ENCODE measurements around the gene HLA-DQB1. TPM values are rescaled to one million over a fixed set of nuclear protein-coding genes. Genes with fewer than 3 reads are reported as not detected.
"Not testable (repeated sequence)": the region's sequence is repeated elsewhere in the genome, so short reads cannot be mapped to it uniquely, and the experiment has no call there.

Gene HLA-DQB1
- total RNA-seq, 4 donors from 2014 or later: 0.14 to 1.9 (median 1.1) TPM; not detected in 1

DNA sequence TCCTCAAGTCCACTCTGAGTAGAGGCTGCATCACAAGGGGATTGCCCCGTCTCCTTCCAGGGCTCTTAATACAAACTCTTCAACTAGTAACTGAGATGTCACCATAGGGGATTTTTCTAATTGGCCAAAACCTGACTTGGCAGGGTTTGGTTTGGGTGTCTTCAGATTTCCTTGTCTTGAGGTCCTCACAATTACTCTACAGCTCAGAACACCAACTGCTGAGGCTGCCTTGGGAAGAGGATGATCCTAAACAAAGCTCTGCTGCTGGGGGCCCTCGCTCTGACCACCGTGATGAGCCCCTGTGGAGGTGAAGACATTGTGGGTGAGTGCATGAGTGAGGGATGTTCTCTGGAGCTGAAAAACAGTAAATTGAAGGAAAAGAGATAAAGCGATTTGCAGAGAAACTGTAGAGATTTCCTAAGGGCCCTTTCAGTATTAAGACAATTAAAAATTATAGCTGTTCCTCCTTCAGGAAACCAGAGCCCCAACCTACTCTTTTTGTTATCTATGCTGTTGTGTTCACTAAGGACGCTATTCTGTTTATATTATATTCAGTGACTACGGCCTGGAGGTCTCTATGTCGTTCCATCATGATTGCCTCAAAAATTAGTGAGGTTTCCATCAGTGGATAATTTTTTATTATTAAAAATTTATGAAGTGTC is 29.1 kb downstream of the HLA-DQB1 start, which contains the start of gene HLA-DQA1:
Gene HLA-DQA1 (plus strand): TSS at position 188 of the 662 bp plus-strand sequence. CDS start 53 bp downstream, at position 241.
- intact Hi-C loops (cut with DNase I; ENCODE audit: low total_unique reads): no loop called here
- in situ Hi-C loops (cut with MboI; ENCODE audit: low pct_ligation_motif_present in 1 of 4, low pct_unique_long_range_greater_than_20kb in 1 of 4, low sequenced_read_pairs in 3 of 4): loop anchor here in 2 of 4 donors (5.0 kb wide), 1 partner anchor 105 kb away; the partner anchor contains the start of gene HLA-DQA2 (in 2 of the 2)
- H3K27me3 ChIP-seq: no peaks in the 10 kb centered on the region
- DNase-seq: no peak
- H3K36me3 ChIP-seq: no peaks in the 10 kb centered on the region
- no peak within 1 kb of the TSS for H3K4me3 ChIP-seq
- H3K9me3 ChIP-seq: no peaks in the 10 kb centered on the region
- 26 to 29% methylated on average over 7 of the region's 7 CpGs for WGBS, 2 donors (ENCODE audit: low coverage in 1 of 2)
- no peaks in the 10 kb centered on the region for H3K4me1 ChIP-seq
- TF ChIP-seq POLR2A (IDR thresholded peaks at IDR 0.05) (peak; percentile 38), CTCF (IDR thresholded peaks at IDR 0.05) (no peak), POLR2AphosphoS5 (IDR thresholded peaks at IDR 0.05) (peak in 1 of 3 donors; percentile 60)
- no peak within 1 kb of the TSS for H3K27ac ChIP-seq

- no peak for DNase-seq
- Histone ChIP-seq H3K36me3 (no peaks in the 10 kb centered on the region), H3K4me1 (no peaks in the 10 kb centered on the region), H3K9me3 (no peaks in the 10 kb centered on the region), H3K4me3 (no peak overlapping the region), H3K27me3 (no peaks in the 10 kb centered on the region), H3K27ac (no peak overlapping the region)
- TF ChIP-seq POLR2A (IDR thresholded peaks at IDR 0.05) (no peak), CTCF (IDR thresholded peaks at IDR 0.05) (no peak), POLR2AphosphoS5 (IDR thresholded peaks at IDR 0.05) (no peak), EP300 (IDR thresholded peaks at IDR 0.05; ENCODE audit: low read depth) (no peak)
- WGBS, 2 donors (ENCODE audit: low coverage in 1 of 2): 32 to 83% methylated on average over 1 to 2 of the region's 2 CpGs
- in situ Hi-C loops (cut with MboI; ENCODE audit: low pct_ligation_motif_present in 1 of 4, low pct_unique_long_range_greater_than_20kb in 1 of 4, low sequenced_read_pairs in 3 of 4): loop anchor here in 2 of 4 donors (5.0 kb wide), 1 partner anchor 107 kb away; the partner anchor contains the start of gene HLA-DQA2 (in 2 of the 2)
- intact Hi-C loops (cut with DNase I; ENCODE audit: low total_unique reads): no loop called here
These were observed 30.8 kb downstream of the HLA-DQB1 start for GRCh38 chr6:32635526-32636123.

DNA sequence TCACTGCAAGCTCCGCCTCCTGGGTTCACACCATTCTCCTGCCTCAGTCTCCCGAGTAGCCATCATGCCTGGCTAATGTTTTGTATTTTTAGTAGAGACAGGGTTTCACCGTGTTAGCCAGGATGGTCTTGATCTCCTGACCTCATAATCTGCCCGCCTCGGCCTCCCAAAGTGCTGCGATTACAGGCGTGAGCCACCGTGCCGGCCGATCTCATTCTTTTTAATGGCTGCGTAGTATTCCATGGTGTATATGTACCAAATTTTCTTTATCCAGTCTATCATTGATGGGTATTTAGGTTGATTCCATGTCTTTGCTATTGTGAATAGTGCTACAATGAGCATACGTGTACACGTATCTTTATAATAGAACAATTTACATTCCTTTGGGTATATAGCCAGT is 36.7 kb downstream of the HLA-DQB1 start:
- WGBS, 2 donors (ENCODE audit: low coverage in 1 of 2): 99 to 100% methylated on average over 2 to 13 of the region's 13 CpGs
- H3K36me3 ChIP-seq; H3K4me3 ChIP-seq; H3K4me1 ChIP-seq; DNase-seq; H3K9me3 ChIP-seq; H3K27ac ChIP-seq; intact Hi-C loops (cut with DNase I; ENCODE audit: low total_unique reads); H3K27me3 ChIP-seq; in situ Hi-C loops (cut with MboI; ENCODE audit: low pct_ligation_motif_present in 1 of 4, low pct_unique_long_range_greater_than_20kb in 1 of 4, low sequenced_read_pairs in 3 of 4): not testable (repeated sequence)

GRCh38 chr6:32627831-32628230 is 38.6 kb downstream of the HLA-DQB1 start:
- intact Hi-C loops (cut with DNase I; ENCODE audit: low total_unique reads): no loop called here
- no peaks in the 10 kb centered on the region for H3K4me1 ChIP-seq

More at GRCh38 chr6:32627831-32628230, 38.6 kb downstream of the HLA-DQB1 start:
- H3K9me3 ChIP-seq: no peaks in the 10 kb centered on the region
- no peak overlapping the region for H3K27ac ChIP-seq
- peak; percentile 19 for DNase-seq
- in situ Hi-C loops (cut with MboI; ENCODE audit: low pct_ligation_motif_present in 1 of 4, low pct_unique_long_range_greater_than_20kb in 1 of 4, low sequenced_read_pairs in 3 of 4): no loop called here
- TF ChIP-seq EP300 (IDR thresholded peaks at IDR 0.05; ENCODE audit: low read depth): no peak
- no peak for TF ChIP-seq POLR2A (IDR thresholded peaks at IDR 0.05)
- TF ChIP-seq POLR2AphosphoS5 (IDR thresholded peaks at IDR 0.05): no peak
- TF ChIP-seq CTCF (IDR thresholded peaks at IDR 0.05): no peak
- WGBS, 2 donors (ENCODE audit: low coverage in 1 of 2): 50 to 62% methylated on average over 2 to 3 of the region's 3 CpGs
- no peaks in the 10 kb centered on the region for H3K27me3 ChIP-seq
- H3K36me3 ChIP-seq: no peaks in the 10 kb centered on the region
- no peak overlapping the region for H3K4me3 ChIP-seq
